Parathyroid adenoma (tissue), 2 donors: ENCODE data around the gene NANOGP8.

ENCODE experiments used
- H2AFZ ChIP-seq: fragments of 300-600 bp; sonication (generic); one replicate; pipeline ENCODE4 v1.7.0; 2017; ENCODE audit warnings: antibody characterized with exemption, mild to moderate bottlenecking
- H3K27ac ChIP-seq: fragments of 300-600 bp; sonication (generic); one replicate; pipeline ENCODE4 v1.7.0; 2017
- H3K27me3 ChIP-seq: fragments of 300-600 bp; sonication (generic); one replicate; pipeline ENCODE4 v1.7.0; 2017; ENCODE audit warnings: low read length; ENCODE audit not compliant: control insufficient read depth, insufficient read depth
- H3K36me3 ChIP-seq: fragments of 300-600 bp; sonication (generic); one replicate; pipeline ENCODE4 v1.7.0; 2017; ENCODE audit warnings: low read length; ENCODE audit not compliant: control insufficient read depth, insufficient read depth
- H3K4me1 ChIP-seq: fragments of 300-600 bp; sonication (generic); one replicate; pipeline ENCODE4 v1.7.0; 2017; ENCODE audit warnings: control low read depth
- H3K4me2 ChIP-seq: fragments of 300-600 bp; sonication (generic); one replicate; pipeline ENCODE4 v1.7.0; 2017; ENCODE audit warnings: low read length
- H3K4me3 ChIP-seq: fragments of 300-600 bp; sonication (generic); one replicate; pipeline ENCODE4 v1.7.0; 2017; ENCODE audit warnings: low read depth, low read length
- H3K79me2 ChIP-seq: fragments of 300-600 bp; sonication (generic); one replicate; pipeline ENCODE4 v1.7.0; 2017; ENCODE audit warnings: control low read depth
- H3K9ac ChIP-seq: fragments of 300-600 bp; sonication (generic); one replicate; pipeline ENCODE4 v1.7.0; 2017; ENCODE audit warnings: mild to moderate bottlenecking
- H3K9me3 ChIP-seq: fragments of 300-600 bp; sonication (generic); one replicate; pipeline ENCODE4 v1.7.0; 2017; ENCODE audit warnings: low read length; ENCODE audit not compliant: control insufficient read depth
- TF ChIP-seq, protein P1 (sequence below): fragments of 300-600 bp; sonication (generic); IDR thresholded peaks from one replicate; pipeline ENCODE4 v1.7.0; 2017; ENCODE audit warnings: antibody characterized with exemption, mild to moderate bottlenecking
- donor health status: primary hyperparathyroidism.

Gene NANOGP8

GRCh38 chr15:35061825-35062737 is 23.0 kb downstream of the NANOGP8 start:
- Histone ChIP-seq H3K9ac (no peak overlapping the region), H3K27ac (no peak overlapping the region), H3K4me1 (no peaks in the 10 kb centered on the region), H3K27me3 (no peaks in the 10 kb centered on the region), H3K4me3 (no peak overlapping the region), H3K9me3 (no peaks in the 10 kb centered on the region), H3K36me3 (no peaks in the 10 kb centered on the region), H3K4me2 (no peak overlapping the region), H3K79me2 (no peaks in the 10 kb centered on the region), H2AFZ (no peak overlapping the region)
- TF ChIP-seq, protein P1, sequence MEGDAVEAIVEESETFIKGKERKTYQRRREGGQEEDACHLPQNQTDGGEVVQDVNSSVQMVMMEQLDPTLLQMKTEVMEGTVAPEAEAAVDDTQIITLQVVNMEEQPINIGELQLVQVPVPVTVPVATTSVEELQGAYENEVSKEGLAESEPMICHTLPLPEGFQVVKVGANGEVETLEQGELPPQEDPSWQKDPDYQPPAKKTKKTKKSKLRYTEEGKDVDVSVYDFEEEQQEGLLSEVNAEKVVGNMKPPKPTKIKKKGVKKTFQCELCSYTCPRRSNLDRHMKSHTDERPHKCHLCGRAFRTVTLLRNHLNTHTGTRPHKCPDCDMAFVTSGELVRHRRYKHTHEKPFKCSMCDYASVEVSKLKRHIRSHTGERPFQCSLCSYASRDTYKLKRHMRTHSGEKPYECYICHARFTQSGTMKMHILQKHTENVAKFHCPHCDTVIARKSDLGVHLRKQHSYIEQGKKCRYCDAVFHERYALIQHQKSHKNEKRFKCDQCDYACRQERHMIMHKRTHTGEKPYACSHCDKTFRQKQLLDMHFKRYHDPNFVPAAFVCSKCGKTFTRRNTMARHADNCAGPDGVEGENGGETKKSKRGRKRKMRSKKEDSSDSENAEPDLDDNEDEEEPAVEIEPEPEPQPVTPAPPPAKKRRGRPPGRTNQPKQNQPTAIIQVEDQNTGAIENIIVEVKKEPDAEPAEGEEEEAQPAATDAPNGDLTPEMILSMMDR = no peak

- no peak overlapping the region for H3K4me2 ChIP-seq
- H3K9me3 ChIP-seq = no peaks in the 10 kb centered on the region
- H3K27me3 ChIP-seq = no peaks in the 10 kb centered on the region
- H3K4me3 ChIP-seq = no peak overlapping the region
- H2AFZ ChIP-seq = no peak overlapping the region
- H3K9ac ChIP-seq = no peak overlapping the region
- no peak overlapping the region for H3K27ac ChIP-seq
- H3K79me2 ChIP-seq = no peaks in the 10 kb centered on the region
- no peaks in the 10 kb centered on the region for H3K36me3 ChIP-seq
- TF ChIP-seq, protein P1 = no peak
- no peaks in the 10 kb centered on the region for H3K4me1 ChIP-seq
These were observed 23.8 kb downstream of the NANOGP8 start for GRCh38 chr15:35061161-35061824.

GRCh38 chr15:35060591-35060990 is 24.5 kb downstream of the NANOGP8 start:
- Histone ChIP-seq H3K9ac (no peak overlapping the region), H3K36me3 (no peaks in the 10 kb centered on the region), H3K79me2 (no peaks in the 10 kb centered on the region), H2AFZ (no peak overlapping the region), H3K4me3 (no peak overlapping the region), H3K9me3 (no peaks in the 10 kb centered on the region), H3K4me2 (no peak overlapping the region), H3K27me3 (no peaks in the 10 kb centered on the region), H3K4me1 (no peaks in the 10 kb centered on the region), H3K27ac (no peak overlapping the region)
- TF ChIP-seq, protein P1 = no peak

DNA sequence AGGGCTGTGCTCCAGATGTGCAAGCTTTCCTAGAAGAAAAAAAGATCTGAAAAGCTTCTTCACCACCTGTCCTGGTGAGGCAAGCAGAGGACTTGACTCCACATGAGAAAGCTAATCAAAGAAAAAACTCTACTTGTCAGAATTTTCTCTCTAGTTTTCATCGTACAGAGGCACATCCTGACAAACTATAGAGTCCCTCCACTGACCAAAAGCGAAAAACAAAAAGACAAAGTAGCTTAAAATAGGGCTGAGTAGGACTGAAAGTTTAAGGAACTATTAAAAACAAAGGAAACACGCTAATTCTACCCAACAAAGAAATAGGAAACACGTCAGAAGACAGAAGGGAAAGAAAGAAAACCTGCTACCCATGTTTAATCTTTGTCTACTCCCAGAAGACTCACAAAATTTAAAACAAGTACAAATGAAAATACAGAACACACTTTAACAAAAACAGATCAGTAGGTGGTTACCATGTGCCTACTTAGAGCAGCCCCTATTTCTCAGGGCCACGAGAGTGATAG is 26.5 kb downstream of the NANOGP8 start:
- Histone ChIP-seq H3K36me3 (no peaks in the 10 kb centered on the region), H2AFZ (no peak overlapping the region), H3K9ac (no peak overlapping the region), H3K4me2 (no peak overlapping the region), H3K4me1 (no peaks in the 10 kb centered on the region), H3K79me2 (no peaks in the 10 kb centered on the region), H3K27ac (no peak overlapping the region), H3K9me3 (no peaks in the 10 kb centered on the region), H3K4me3 (no peak overlapping the region), H3K27me3 (no peaks in the 10 kb centered on the region)
- TF ChIP-seq, protein P1 = no peak
